ENCODE data around the gene TP53BP2. TPM values are rescaled to one million over a fixed set of nuclear protein-coding genes. Genes with fewer than 3 reads are reported as not detected.

The TP53BP2 gene
- total RNA-seq, 6 donors from 2014 or later: 43.0 to 77.5 (median 61.8) TPM

- H3K27ac ChIP-seq: peak overlapping the region; percentile 65 to 88 (median 82)
- peak overlapping the region in 3 of 4 donors; percentile 4 to 30 (median 19) for H3K4me3 ChIP-seq
- WGBS, 2 donors: 42 to 45% methylated on average over 6 of the region's 6 CpGs
- no peak for DNase-seq
- no peaks in the 10 kb centered on the region for H3K27me3 ChIP-seq
- TF ChIP-seq POLR2A (IDR thresholded peaks at IDR 0.05) (peak in 1 of 4 donors; percentile 24), CTCF (IDR thresholded peaks at IDR 0.05) (no peak)
- H3K36me3 ChIP-seq: peaks cover 0 to 8% (median 5%) of the 10 kb centered on the region in 4 donors
- H3K4me1 ChIP-seq: peaks cover 66 to 76% (median 70%) of the 10 kb centered on the region in 4 donors
- no peaks in the 10 kb centered on the region for H3K9me3 ChIP-seq
- no peak for ATAC-seq (ENCODE audit: low FRiP score in 2 of 2)
Observed at GRCh38 chr1:223732993-223733798, 112.6 kb downstream of the TP53BP2 start.

GRCh38 chr1:223731133-223731770 lies 114.5 kb downstream of the TP53BP2 start:
- Histone ChIP-seq H3K4me3 (no peak overlapping the region), H3K4me1 (peaks cover 62 to 78% (median 73%) of the 10 kb centered on the region in 4 donors), H3K9me3 (no peaks in the 10 kb centered on the region), H3K27ac (peak overlapping the region; percentile 71 to 88 (median 82)), H3K27me3 (no peaks in the 10 kb centered on the region), H3K36me3 (peaks cover 0 to 10% (median 6%) of the 10 kb centered on the region in 4 donors)
- 45 to 54% methylated on average over 13 of the region's 13 CpGs for WGBS, 2 donors
- peak in 1 of 4 donors; percentile 20 for TF ChIP-seq POLR2A (IDR thresholded peaks at IDR 0.05)
- TF ChIP-seq CTCF (IDR thresholded peaks at IDR 0.05): no peak
- ATAC-seq (ENCODE audit: low FRiP score in 2 of 2): peak; percentile 27 to 43
- peak in 1 of 2 donors; percentile 79 for DNase-seq

GRCh38 chr1:223730479-223731132 lies 115.1 kb downstream of the TP53BP2 start:
- no peak for TF ChIP-seq CTCF (IDR thresholded peaks at IDR 0.05)
- TF ChIP-seq POLR2AphosphoS5 (IDR thresholded peaks at IDR 0.05): no peak
- no peak for TF ChIP-seq POLR2A (IDR thresholded peaks at IDR 0.05)
- TF ChIP-seq EP300 (IDR thresholded peaks at IDR 0.05): no peak
- WGBS, 2 donors: 57 to 58% methylated on average over 4 of the region's 4 CpGs
- DNase-seq: no peak
- Histone ChIP-seq H3K27me3 (no peaks in the 10 kb centered on the region), H3K4me3 (no peak overlapping the region), H3K36me3 (peaks cover 0 to 10% (median 7%) of the 10 kb centered on the region in 4 donors), H3K4me1 (peaks cover 62 to 78% (median 73%) of the 10 kb centered on the region in 4 donors), H3K9me3 (no peaks in the 10 kb centered on the region), H3K27ac (peak overlapping the region; percentile 71 to 88 (median 82))
- ATAC-seq (ENCODE audit: low FRiP score in 2 of 2): no peak

- Histone ChIP-seq H3K4me3 (no peak overlapping the region), H3K27ac (peak overlapping the region in 1 of 4 donors; percentile 86)
Observed at GRCh38 chr1:223729906-223730305, 115.8 kb downstream of the TP53BP2 start.

More at GRCh38 chr1:223729906-223730305, 115.8 kb downstream of the TP53BP2 start:
- no peaks in the 10 kb centered on the region for H3K27me3 ChIP-seq
- peaks cover 64 to 78% (median 74%) of the 10 kb centered on the region in 4 donors for H3K4me1 ChIP-seq
- H3K9me3 ChIP-seq: no peaks in the 10 kb centered on the region
- 89 to 92% methylated on average over 3 to 4 of the region's 4 CpGs for WGBS, 2 donors
- DNase-seq (no peak), ATAC-seq (ENCODE audit: low FRiP score in 2 of 2) (no peak)
- no peak for TF ChIP-seq EP300 (IDR thresholded peaks at IDR 0.05)
- TF ChIP-seq POLR2A (IDR thresholded peaks at IDR 0.05): no peak
- no peak for TF ChIP-seq POLR2AphosphoS5 (IDR thresholded peaks at IDR 0.05)
- no peak for TF ChIP-seq CTCF (IDR thresholded peaks at IDR 0.05)
- H3K36me3 ChIP-seq: peaks cover 0 to 10% (median 9%) of the 10 kb centered on the region in 4 donors

Other genes with a start within 250 kb of the TP53BP2 start
- gene CAPN8, start 180.2 kb downstream of the TP53BP2 start, total RNA-seq: 100 to 1,000 TPM in 1 of 6 donors, 10 to 100 TPM in 5; 40.3 to 274 (median 74.3) TPM
- gene CAPN2, start 133.4 kb downstream of the TP53BP2 start, total RNA-seq: 1,000 to 10,000 TPM in 1 of 6 donors, 100 to 1,000 TPM in 5; 271 to 1,436 (median 427) TPM